ENCODE data around the gene HADHA. TPM values are rescaled to one million over a fixed set of nuclear protein-coding genes. Genes with fewer than 3 reads are reported as not detected.

The HADHA gene
- total RNA-seq (2022; extraction: Qiagen RNA extraction; ENCODE audit: low read depth), result 123 to 146 TPM (median 128 TPM) in 5 replicates

DNA sequence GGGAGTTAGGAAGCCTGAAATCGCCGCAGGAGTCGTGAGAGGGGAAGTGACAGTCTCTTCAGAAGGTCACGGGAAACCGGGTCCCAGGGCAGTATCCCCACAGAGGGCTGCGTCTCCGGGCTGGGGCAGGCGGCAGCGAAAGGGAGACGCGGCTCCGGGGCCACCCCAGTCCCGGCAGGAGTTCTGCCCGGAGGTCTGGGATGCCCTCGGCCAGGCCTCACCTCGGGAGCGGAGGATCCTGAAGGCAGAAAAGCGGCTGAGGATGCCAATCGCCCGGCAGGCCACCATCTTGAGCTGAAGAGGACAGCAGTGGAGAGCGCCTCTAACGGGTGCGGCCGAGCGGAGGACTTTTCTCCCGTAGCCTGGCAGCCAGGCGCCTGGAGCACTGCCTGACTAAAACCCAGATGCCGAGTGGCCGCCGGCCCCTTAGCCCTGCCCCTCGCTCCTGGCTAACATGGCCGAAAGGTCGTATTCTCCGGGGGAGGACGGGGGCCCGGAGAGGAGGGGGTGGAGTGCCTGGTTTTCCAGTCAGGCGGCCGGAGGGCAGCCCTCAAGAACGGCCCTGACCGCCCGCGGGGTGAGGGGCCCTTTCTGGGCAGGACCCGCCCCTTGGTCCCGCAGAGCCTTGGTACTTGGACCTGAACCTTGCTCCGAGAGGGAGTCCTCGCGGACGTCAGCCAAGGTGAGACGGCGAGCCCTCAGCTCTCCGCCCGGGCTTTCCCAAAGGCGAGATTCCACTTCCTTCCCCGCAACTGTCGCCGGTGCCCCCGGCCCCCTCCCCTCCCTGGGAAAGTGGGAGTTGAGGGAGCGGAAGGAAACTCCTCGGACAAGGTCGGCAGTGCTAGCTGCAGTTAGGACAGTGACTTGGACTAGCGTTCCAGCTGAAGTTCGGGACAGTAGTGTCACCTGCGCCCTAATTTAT lies at the start of gene HADHA, which contains the start of gene HADHB:
Gene HADHA (minus strand): TSS at position 324 of the 922 bp plus-strand sequence. CDS start 36 bp downstream, at position 288.
Gene HADHB (plus strand): TSS at position 631 of the 922 bp plus-strand sequence. CDS start 9,316 bp downstream, outside the sequence.

DNA sequence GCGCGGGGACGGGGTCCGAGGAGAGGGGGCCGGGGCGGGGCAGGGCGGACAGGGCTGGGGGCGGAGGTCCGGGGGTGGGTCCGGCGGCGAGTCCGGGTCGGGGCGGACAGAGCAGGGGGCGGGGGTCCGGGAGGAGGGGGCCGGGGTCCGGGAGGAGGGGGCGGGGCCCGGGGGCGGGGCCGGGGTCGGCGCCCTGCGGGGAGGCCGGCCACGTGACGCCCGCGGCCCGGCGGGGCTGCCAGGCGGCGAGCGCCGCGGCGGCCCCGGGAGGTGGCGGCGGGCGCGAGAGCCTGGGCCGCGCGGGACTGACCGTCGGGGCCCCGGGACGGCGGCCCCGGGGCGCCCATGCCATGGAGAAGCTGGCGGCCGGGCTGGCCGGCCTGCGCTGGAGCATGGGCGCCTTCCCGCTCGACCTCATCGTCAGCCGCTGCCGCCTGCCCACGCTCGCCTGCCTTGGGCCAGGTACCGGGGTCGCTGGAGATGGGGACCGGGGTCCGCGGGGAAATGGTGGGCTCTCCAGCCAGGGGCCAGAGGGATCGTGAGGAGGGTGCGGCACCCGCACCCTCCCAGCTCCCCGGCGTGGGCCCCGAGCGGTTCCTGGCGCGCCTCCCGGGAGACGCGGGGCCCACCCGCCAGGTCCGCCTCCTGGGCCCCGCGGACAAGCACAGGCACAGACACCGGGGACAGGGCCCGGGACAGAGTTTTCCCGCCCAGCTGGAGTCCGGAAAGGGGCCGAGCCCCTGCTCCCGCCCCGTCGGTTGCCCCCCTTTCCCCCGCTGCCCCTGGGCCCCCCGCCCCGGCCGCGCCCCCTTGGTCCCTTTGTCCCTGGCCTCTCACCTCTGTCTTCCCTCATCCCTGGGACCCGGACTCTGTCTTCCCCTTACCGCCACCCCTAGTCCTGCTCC lies 71.3 kb downstream of the HADHA start, which contains the start of gene GAREM2:
Gene GAREM2 (plus strand): TSS at position 218 of the 905 bp plus-strand sequence. CDS start 133 bp downstream, at position 351.

Other genes with a start within 250 kb of the HADHA start
- gene RAB10, start 210.5 kb downstream of the HADHA start, total RNA-seq (2022; extraction: Qiagen RNA extraction; ENCODE audit: low read depth), result 309 to 339 TPM (median 326 TPM) in 5 replicates
- gene GAREM2, start 71.5 kb downstream of the HADHA start, total RNA-seq (2022; extraction: Qiagen RNA extraction; ENCODE audit: low read depth), result 6.3 to 11.5 TPM (median 7.3 TPM) in 5 replicates
- 87.9 to 108 TPM (median 100 TPM) in 5 replicates for gene HADHB, start 307 bp upstream of the HADHA start, total RNA-seq (2022; extraction: Qiagen RNA extraction; ENCODE audit: low read depth)
- gene SELENOI, start 101.5 kb upstream of the HADHA start, total RNA-seq (2022; extraction: Qiagen RNA extraction; ENCODE audit: low read depth), result 20.3 to 28.3 TPM (median 24.9 TPM) in 5 replicates
- gene ADGRF3, start 102.2 kb upstream of the HADHA start, total RNA-seq (2022; extraction: Qiagen RNA extraction; ENCODE audit: low read depth), result 0.03 to 0.13 TPM (median 0.10 TPM) in 5 replicates
- gene DRC1, start 157.3 kb upstream of the HADHA start, total RNA-seq (2022; extraction: Qiagen RNA extraction; ENCODE audit: low read depth), result 0.14 to 0.29 TPM (median 0.21 TPM) in 5 replicates
- 0.03 to 0.11 TPM (median 0.09 TPM) in 5 replicates for gene OTOF, start 233.5 kb upstream of the HADHA start, total RNA-seq (2022; extraction: Qiagen RNA extraction; ENCODE audit: low read depth)